HG03159 (cell line): ENCODE measurements around the gene MAP3K5.
"Not testable (repeated sequence)": the region's sequence is repeated elsewhere in the genome, so short reads cannot be mapped to it uniquely, and the experiment has no call there.

ENCODE experiments used
- ATAC-seq: cut with Tn5 transposase; IDR thresholded peaks from one replicate; pipeline ENCODE4 v1.9.1; 2021; ENCODE audit warnings: mild to moderate bottlenecking, moderate library complexity; ENCODE audit not compliant: unreplicated experiment

The MAP3K5 gene

DNA sequence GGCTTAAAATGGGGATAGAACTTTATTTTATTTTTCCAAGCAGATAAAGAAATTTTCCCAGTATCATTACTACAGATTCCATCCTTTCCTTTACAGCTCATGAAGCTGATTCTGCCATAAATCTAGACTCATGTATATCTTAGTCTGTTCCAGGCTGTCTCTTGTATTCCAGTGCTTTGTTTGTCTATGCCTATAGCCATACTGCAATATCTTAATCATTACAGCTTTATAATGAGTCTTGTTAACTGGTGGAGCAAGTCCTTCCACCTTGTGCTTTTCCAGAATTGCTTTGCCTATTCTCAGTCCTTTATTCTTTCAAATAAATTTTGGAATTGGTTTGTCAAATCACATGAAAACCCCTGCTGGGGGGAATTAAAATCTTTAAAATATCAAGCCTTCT, 99.2 kb downstream of the MAP3K5 start:
- no peak for ATAC-seq

DNA sequence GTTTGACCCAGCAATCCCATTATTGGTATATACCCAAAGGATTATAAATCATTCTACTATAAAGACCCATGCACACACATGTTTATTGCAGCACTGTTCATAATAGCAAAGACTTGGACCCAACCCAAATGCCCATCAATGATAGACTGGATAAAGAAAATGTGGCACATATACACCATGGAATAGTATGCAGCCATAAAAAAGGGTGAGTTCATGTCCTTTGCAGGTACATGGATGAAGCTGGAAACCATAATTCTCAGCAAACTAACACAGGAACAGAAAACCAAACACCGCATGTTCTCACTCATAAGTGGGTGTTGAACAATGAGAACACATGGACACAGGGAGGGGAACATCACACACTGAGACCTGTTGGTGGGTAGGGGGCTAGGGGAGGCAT, 104.4 kb downstream of the MAP3K5 start:
- not testable (repeated sequence) for ATAC-seq

DNA sequence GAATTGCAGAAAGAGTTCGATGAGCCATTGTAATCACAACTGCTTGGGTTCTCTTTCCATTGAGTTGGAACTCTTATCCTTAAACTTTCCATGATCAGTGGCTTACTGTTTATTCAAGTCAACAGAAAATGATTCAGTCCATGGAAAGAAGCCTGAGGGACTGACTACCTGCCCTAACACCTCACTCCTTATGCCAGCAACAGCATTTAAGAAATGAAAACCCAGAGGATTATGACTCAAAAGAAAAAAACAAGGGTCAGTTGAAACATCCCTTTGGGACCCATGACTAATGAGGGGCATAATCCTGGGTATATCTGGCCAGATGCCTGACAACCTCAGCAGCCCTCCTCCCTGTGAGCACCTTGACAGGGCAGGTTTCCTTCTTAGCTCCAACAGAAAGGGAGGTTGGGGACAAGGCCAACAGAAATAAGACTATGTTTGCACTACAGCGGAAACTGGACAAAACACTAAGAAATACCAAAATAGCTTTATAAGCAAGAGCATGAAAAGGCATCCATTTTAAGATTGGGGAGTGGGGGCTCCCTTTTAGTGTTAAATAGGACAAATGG, 106.7 kb downstream of the MAP3K5 start:
- ATAC-seq: no peak

DNA sequence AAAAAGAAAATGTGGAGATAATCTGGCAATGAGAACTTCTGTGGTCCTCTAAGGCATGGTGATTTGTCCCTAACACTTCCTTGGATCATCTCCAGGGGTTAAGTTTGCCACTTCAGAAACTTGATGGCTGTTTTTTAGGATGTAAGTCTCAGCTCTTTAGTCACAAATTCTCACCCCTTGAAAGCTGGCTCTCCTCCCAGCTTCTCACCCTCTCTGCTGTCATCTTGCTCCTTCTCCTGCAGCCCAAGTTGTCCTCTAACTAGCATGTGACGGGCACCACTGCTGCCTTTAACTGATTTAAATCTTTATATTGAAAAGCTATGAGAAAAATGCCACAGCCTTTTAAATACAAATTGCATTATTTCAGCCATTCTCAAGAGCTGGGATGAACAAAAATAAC, 107.8 kb downstream of the MAP3K5 start:
- no peak for ATAC-seq

DNA sequence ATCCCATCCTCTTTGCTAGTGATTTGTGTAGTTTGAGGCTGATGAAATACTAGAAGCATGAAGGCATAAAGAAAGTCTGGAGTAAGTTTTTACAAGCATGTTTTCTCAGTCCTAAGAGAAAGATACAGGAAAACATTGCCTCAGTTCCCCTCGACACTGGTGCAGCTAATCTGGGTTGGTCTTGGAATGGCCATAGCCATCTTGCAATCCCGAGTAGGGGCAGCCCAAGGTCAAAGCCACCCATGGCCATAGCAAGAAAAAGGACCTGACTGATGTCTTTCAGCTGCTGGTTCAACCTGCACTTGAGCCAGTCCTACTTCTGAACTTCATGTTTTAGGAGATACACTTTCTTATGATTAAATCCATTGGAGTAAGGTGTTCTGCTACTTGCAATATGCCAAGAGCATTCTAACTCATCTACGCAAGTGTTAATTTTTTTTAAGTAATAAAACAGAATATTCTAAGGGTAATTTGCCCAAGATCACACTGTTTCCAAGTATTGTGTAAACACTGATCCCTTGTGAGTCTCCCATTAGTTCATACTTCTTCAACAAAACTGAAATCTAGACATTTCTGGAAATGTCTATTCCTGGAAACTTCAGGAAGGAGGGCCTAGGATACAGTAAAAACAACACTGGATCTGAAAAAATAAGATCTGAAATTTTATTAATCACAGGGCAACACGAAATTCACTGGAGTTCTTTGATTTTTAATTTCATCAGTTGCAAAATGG, 108.9 kb downstream of the MAP3K5 start:
- ATAC-seq: no peak

DNA sequence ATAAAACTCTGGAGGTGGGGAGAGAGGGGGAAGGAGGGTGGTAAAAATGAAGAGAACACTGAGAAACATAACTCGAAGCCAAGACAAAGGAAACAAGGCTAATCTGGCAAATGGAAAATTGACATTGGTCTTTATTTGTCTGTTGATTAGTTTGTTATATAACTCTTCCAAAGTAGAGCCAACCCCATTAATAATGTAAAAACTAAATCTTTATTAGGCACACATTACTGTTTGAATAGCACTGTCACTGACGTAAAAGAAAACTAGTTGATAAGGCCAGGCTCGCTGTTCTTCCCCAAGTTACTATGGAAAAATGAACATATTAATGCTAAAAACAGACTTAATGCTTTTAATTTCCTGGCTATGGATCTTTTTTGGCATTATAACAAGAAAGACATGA, 110.0 kb downstream of the MAP3K5 start:
- ATAC-seq: no peak

DNA sequence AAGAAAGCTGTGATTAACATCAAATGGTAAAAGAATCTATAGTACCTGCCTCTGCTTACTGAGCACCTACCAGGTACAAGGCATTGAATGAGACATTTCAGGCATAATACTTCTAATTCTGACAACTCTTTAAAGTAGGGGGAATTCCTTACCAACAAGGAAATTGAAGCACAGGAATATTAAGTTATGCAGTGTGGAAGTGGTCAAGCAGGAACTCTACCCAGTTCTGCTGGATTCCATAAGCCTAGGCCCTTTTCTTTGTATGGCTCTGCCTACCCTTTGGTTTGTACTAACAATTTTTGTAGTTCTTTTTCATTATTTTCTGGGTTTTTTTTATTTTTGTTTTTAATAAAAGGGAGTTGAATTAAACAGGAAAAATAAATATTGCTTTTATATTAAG, 114.5 kb downstream of the MAP3K5 start:
- ATAC-seq: no peak

DNA sequence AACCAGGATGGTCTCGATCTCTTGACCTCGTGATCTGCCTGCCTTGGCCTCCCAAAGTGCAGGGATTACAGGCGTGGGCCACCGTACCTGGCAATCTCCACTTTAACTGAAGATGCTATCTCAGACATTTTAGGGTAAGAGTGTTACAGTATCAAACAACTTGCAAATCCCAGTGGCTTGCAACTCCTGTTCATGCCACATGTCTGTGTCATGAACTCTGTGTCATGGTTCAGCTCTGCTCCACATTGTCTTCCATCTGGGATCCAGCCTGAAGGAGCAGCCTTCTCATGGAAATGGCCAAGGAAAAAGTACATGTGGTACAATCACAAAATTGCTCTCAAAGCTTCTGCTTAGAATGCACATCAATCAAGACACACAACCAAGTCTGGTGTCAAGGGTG, 114.9 kb downstream of the MAP3K5 start:
- no peak for ATAC-seq

DNA sequence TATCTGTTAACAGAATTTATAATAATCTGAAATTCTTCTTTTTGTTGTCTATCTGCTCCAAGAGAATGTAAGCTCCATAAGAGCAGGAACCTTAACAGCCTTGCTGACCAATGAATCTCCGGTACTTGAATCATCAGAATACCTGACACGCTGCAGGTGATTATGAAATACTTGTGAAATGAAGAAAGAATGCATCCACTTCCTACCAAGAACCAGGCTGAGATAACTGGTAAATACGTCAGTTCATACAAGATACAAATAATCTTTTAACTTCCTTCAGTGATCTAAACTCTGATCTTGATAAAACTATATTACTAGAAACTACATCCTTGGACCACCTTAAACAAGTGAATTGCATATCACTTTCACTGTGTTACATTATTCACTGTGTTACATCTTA, 116.2 kb downstream of the MAP3K5 start:
- ATAC-seq: no peak

DNA sequence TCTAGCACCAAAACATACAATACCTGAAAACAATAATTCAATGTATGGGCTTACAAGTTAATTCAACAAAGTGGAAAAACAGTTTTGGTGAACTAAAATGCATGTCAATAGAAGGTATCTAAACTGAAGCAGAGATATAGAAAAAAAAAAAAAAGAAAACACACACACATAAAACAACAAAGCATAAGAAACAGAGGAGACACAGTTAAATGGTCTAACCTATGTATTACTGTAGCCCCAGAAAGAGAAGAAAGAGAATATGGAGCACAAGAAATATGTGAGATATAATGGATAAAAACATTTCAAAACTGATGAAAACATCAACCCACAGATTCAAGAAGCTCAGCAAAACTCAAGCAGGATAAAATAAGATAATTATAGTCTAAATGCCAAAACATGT, 118.7 kb downstream of the MAP3K5 start:
- no peak for ATAC-seq

DNA sequence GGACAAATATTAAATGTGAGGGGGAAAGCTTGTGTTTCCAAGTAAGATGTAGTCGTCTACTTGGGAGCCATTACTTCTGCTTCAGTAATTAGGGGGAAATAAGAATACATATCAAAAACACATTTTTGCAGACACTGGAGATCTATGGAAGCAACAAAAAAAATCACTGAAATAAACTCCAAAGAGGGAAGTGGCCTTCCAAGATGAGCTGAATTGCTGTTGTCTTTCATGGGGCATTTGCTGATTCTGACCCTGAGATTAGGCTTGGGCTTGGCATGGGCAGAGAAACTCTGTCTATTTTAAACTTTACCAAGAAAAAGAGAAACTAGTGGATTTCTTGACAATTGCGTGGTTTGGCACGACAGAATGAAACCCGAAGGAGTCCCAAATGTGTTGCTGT, 120.1 kb downstream of the MAP3K5 start:
- no peak for ATAC-seq

DNA sequence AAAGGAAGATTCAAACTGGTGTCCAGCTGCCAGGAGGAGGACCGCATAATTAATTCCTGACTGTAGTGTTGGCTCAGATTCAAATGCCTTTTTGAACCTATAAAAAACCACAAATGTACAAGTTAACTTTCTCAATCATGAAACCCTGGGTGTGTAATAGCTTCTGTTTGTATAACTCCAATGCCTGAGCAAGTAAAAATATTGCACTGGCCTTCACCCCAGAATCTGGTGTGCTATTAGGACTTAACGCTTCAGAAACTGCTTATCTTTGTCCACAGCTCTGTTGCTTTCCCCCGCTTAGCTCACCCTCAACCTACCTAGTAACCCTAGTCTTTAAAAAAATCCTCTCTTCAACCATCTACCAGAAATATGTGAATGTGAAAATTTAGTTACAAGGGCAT, 123.0 kb downstream of the MAP3K5 start:
- ATAC-seq: no peak

DNA sequence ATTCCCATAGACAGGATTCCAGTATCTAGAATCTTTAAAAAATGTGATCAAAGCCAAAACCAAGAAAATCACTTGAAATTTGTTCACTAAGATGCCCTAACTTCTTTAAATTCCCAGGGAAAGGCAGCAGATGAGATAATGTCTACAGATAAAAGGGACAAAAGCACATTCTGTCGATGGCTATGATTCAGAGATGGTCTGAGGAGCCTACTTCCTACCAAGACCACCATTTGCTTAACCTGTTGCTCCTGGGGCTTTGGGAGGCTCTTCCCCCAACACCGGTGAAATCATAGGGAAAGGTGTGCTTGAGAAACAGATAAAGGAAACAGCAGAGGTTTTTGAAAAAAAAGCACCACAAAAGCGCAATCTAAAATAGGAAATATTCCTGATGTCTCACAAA, 123.7 kb downstream of the MAP3K5 start:
- ATAC-seq: no peak

DNA sequence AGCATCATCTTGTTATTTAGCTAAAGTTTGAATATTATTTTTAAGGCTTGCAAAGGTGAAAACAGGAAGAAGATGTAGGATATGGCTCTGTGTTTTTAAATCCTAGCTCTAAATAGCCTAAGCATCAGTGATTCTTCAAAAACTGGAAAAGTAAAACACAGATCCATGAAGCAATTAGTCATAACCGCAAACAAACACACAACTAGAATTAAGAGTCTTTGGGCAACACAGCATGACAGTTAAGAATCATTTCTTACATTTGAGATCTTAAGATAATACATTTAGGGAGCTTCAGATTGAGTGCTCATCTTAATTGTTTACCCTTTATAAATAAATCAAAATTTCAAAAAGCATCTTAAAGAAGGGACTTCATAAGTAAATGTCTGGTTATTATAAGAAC, 126.2 kb downstream of the MAP3K5 start:
- ATAC-seq: no peak

DNA sequence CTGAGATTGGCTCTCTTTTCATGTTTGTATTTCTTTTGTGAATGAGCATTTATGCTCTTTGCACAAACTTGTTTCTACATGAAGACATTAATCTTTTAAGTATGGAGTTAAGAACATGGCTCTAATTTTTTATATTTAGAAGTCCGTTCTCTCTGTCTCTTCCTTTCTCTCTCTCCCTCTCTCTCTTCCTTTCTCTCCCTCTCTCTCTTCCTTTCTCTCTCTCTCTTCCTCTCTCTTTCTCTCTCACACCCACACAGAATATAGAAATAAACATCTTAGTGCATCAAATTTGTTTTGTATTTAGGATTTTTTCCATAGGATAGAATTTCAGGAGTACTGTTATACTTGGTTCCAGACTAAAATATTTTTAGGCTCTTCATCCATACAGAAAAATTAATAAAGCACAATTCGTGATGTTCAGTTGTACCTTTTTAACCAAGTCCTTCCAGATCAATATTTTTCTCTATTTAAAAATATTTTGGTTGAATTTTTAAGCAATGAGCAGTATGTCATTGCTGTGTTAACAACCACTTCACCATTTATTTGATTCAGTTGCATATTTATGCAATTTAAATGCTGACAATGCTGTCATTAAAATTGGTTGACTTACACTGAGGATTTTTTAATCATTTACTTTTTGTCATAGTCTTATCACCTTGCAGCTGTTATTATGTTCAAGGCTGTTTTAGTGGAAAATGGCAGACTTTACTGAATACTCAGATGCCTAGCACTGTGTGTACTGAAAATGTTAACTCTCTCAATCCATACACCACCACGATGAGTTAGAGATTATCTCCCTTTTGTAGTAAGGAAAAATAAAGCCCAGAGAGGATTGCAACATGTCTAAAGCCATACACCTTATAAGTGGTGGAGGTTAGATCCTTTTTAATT, 129.7 kb downstream of the MAP3K5 start:
- no peak for ATAC-seq

DNA sequence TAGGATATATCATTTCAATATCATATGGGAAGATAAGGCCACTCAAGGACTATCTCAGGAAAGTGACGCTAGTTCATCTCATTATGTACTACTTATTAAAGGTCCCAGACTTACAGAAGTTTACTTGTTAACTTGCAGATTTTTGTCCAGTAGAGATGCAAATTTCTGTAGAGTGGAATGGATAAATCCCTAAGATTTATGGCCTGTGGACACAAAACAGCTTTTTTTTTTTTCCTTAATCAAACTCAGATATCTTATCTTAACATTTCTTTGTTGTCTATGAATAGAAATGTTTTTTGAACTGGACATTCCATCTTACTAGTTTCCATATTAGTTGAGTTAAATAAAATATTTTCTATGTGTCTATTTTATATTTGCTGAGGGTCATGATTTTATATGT, 131.6 kb downstream of the MAP3K5 start:
- ATAC-seq: no peak

DNA sequence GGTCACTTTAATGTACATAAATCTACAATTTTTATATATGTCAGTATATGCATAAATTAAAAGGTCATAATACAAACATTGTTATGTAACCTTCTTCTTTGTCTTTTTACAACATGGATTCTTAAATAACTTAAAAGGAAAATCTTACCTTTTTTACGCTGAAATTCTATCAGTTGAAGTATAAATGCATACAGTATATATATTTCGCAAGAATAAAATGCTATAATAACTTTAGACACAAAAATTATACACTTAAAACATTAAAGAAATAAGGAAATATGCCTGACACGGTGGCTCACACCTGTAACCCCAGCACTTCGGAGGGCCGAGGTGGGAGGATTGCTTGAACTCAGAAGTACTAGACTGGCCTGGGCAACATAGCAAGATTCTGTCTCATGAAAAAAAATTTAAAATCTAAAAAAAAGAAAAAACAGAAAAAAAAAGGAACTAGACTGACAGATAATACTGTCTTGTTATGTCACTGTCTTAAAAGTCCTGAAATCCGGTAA, 132.2 kb downstream of the MAP3K5 start:
- no peak for ATAC-seq

DNA sequence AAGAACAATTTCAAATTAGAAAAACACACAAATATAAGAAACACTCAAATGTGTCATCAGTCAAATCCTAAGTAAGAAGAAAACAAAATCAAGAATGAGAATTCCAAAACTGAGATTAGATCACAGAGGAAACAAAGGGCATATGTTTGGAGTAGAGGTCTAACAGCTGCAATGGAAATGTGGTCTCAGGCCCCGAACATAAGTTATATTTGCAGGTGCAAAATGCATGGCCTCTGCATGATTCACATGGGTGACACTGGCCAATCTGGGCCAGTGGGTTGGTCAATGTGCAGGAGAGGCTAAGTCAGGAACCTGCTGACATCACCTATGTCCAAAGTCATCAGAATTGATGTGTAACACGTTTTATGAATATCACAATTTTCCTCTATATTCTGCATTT, 133.6 kb downstream of the MAP3K5 start:
- no peak for ATAC-seq

DNA sequence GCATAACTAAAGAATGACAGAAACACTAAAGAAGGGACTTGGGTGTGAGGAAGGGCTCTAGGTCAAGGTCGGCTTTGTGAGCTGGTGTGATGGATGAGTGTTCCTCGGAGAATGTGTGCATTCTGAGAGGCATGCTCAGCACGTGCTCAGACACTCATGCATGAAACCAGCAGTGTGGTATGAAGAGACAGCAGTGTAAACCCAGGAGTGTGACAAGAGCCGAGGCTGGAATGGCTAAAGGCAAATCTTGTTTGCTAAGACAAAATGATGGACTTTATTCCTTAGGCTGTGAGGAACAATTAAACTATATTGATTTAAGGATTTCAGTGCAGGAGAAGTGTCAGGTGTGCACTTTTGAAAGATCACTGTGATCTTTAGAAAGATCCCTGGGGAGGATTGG, 134.6 kb downstream of the MAP3K5 start:
- ATAC-seq: no peak

DNA sequence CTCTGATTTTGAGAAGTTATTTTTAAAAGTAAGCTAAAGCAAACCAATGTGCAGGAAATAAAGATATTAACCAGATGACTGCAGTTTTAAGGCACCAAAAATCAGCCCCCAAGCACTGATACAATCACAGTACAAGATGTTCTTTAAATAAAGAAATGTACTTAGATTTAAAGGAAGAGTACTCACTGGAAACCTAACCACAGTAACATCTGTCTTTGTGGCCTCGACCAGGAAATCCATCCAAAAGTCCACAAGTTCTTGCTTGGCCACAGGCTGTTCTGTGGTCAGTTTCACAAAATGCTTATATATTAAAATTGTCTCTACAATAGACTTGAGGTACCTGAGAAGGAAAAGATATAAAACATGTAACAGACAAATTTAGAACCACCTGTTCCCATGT, 136.2 kb downstream of the MAP3K5 start:
- ATAC-seq: no peak

DNA sequence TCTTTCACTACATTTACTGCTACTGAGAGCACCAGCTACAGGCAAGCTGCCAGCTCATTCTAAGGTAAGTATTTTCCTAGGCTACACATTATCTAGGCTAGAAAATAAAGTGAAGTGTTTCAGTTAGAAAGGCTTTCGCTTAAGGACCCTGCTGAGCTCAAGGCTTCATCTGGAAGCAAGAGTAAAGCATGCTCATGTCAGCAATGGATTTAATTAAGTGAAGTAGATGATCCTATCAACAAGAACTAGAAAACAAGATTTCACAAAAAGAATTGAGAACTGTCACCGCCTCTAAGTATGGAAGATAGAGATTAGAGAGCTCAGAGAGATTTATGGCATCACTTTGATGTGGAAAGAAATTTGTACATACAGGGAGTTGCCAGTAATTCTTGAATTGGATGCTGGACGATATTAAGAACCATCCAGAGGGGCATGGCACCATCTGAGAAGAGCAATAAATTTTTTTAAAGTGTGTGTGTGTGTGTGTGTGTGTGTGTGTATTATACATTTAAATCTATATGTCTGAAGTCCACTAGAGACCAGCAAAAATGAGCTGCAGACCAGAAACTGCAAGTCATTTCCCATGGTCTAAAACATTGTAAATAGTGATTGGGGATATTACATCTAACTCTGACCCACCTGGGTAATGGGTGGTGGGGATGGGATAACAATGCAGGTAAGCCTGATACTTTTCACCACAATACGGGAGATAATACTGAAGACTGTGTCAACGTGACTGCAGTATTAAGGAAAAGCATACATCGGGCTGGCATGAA, 136.8 kb downstream of the MAP3K5 start:
- no peak for ATAC-seq
